ENCODE measurements around the gene DRGX. TPM values are rescaled to one million over a fixed set of nuclear protein-coding genes. Genes with fewer than 3 reads are reported as not detected.

DRGX gene
- total RNA-seq, 4 donors from 2014 or later, result not detected

DNA sequence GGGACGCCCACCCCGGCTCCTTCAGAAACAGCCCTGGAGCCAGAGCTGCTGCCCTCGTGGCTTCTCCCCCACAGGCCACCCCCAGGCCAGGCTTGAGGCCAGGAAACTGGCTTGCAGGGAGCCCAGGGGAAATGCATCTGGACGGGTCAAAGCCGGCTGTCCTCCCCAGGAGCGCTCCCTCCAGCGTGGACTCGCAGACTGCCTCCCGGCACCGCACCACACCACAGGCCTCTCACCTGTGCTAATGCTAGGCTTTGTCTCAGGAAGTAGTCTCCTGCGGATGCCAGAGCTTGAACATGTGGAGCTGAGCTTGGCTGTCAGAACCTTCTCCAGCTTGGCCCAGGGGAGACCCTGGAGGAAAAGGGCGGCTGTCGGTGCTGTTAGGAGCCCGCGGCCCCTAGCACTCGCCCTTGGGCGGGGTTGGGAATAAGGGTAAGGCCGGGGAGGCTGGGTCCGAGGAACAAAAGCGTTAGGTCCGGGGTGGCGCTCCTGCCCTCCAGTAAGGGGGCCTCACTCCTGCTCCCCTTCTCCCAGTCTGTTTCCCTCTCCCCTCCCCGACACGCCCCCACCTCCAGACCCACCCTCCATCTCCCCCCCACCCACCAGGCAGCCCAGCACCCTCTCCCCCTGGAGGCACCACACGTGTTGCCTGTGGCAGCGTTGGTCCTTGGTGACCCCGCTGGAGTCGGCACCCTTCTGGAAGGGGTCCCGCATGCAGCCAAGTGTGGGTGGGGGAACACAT is 21.6 kb upstream of the DRGX start:
- Histone ChIP-seq H3K9me3 (no peaks in the 10 kb centered on the region), H3K36me3 (no peaks in the 10 kb centered on the region), H3K4me3 (no peak overlapping the region), H3K4me1 (no peaks in the 10 kb centered on the region), H3K27ac (replicated peaks in 1 of 4) (no peak overlapping the region), H3K27me3 (peaks cover 0 to 23% (median 0%) of the 10 kb centered on the region in 4 donors)
- TF ChIP-seq, protein P1, sequence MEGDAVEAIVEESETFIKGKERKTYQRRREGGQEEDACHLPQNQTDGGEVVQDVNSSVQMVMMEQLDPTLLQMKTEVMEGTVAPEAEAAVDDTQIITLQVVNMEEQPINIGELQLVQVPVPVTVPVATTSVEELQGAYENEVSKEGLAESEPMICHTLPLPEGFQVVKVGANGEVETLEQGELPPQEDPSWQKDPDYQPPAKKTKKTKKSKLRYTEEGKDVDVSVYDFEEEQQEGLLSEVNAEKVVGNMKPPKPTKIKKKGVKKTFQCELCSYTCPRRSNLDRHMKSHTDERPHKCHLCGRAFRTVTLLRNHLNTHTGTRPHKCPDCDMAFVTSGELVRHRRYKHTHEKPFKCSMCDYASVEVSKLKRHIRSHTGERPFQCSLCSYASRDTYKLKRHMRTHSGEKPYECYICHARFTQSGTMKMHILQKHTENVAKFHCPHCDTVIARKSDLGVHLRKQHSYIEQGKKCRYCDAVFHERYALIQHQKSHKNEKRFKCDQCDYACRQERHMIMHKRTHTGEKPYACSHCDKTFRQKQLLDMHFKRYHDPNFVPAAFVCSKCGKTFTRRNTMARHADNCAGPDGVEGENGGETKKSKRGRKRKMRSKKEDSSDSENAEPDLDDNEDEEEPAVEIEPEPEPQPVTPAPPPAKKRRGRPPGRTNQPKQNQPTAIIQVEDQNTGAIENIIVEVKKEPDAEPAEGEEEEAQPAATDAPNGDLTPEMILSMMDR (IDR thresholded peaks at IDR 0.05), result no peak
- TF ChIP-seq POLR2A (IDR thresholded peaks at IDR 0.05; ENCODE audit: low read depth) (no peak), POLR2AphosphoS5 (IDR thresholded peaks at IDR 0.05) (no peak), EP300 (IDR thresholded peaks at IDR 0.05) (no peak)
- intact Hi-C loops (cut with DNase I), result no loop called here
- DNase-seq (ENCODE audit: extremely low spot score), result no peak
- WGBS, result 78% methylated on average over 25 of the region's 29 CpGs

DNA sequence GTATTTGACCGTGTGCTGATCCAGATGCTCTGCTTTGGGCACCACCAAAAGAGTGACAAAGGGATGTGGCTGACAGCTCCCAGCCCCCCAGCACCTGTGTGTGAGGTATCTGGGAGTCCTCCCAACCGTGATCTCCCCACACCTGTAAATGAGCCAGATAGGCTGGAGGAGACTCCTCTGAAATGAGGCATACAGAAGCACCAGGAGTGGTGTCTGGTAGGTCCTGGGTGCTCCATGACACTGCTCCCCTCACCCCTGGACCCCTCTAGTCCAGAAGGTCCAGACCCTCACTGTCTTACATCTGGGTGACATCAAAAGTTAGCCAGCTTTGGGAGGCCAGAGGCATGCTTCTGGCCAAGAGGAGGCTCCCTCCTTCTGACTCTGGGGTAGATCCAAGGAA is 20.0 kb upstream of the DRGX start:
- DNase-seq (ENCODE audit: extremely low spot score), result no peak
- no peaks in the 10 kb centered on the region for H3K4me1 ChIP-seq
- peaks cover 0 to 32% (median 0%) of the 10 kb centered on the region in 4 donors for H3K27me3 ChIP-seq
- H3K4me3 ChIP-seq, result no peak overlapping the region
- WGBS, result 69% methylated on average over 2 of the region's 2 CpGs
- no peak for TF ChIP-seq POLR2A (IDR thresholded peaks at IDR 0.05; ENCODE audit: low read depth)
- TF ChIP-seq EP300 (IDR thresholded peaks at IDR 0.05), result no peak
- TF ChIP-seq POLR2AphosphoS5 (IDR thresholded peaks at IDR 0.05), result no peak
- TF ChIP-seq, protein P1 (IDR thresholded peaks at IDR 0.05), result no peak
- no peaks in the 10 kb centered on the region for H3K36me3 ChIP-seq
- no peak overlapping the region for H3K27ac ChIP-seq (replicated peaks in 1 of 4)
- intact Hi-C loops (cut with DNase I), result no loop called here
- no peaks in the 10 kb centered on the region for H3K9me3 ChIP-seq

DNA sequence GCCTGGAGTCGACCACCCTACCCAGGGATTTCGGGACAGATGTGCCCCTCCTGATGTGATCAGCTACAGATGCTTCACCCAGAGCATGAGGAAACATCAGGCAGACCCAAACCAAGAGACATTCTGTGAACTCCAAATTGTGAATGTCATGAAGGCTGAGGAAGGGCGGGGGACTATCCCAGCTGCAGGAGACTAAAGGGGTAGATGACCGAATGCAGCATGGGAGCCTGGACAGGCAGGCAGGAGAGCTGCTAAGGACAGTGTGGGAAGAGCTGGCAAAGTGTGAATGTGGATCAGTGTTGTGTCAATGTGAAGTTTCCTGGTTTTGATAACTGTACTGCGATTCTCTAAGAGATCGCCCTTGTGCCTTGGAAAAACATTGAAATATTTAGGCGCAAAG is 19.2 kb upstream of the DRGX start:
- intact Hi-C loops (cut with DNase I), result no loop called here
- no peak overlapping the region for H3K27ac ChIP-seq (replicated peaks in 1 of 4)
- no peaks in the 10 kb centered on the region for H3K36me3 ChIP-seq
- no peaks in the 10 kb centered on the region for H3K9me3 ChIP-seq
- WGBS, result 88% methylated on average over 7 of the region's 7 CpGs
- H3K27me3 ChIP-seq, result peaks cover 0 to 38% (median 0%) of the 10 kb centered on the region in 4 donors
- no peak for DNase-seq (ENCODE audit: extremely low spot score)
- TF ChIP-seq, protein P1 (IDR thresholded peaks at IDR 0.05), result no peak
- TF ChIP-seq POLR2AphosphoS5 (IDR thresholded peaks at IDR 0.05), result no peak
- TF ChIP-seq EP300 (IDR thresholded peaks at IDR 0.05), result no peak
- no peak for TF ChIP-seq POLR2A (IDR thresholded peaks at IDR 0.05; ENCODE audit: low read depth)
- no peak overlapping the region for H3K4me3 ChIP-seq
- H3K4me1 ChIP-seq, result no peaks in the 10 kb centered on the region

DNA sequence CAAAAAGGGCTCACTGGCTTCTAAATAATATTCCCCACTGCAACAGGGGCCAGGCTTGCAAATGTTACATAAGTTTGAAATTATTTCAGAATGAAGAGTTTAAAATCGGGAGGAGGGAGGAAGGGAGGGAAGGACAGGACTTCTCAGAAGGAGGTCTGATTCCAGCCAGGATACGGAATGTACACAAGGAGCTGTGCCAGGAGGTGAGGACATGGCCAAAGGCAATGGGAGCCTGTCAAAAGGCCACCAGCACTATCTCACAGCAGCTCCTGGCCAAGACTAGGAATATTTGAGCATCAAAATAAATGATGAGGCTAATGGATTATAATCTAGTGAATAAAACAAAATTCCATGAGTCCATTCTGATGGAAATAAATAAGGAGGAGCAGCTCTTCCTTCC is 18.6 kb upstream of the DRGX start:
- no peak for DNase-seq (ENCODE audit: extremely low spot score)
- no peak overlapping the region for H3K4me3 ChIP-seq
- H3K36me3 ChIP-seq, result no peaks in the 10 kb centered on the region
- no peak for TF ChIP-seq EP300 (IDR thresholded peaks at IDR 0.05)
- TF ChIP-seq, protein P1 (IDR thresholded peaks at IDR 0.05), result no peak
- TF ChIP-seq POLR2A (IDR thresholded peaks at IDR 0.05; ENCODE audit: low read depth), result no peak
- TF ChIP-seq POLR2AphosphoS5 (IDR thresholded peaks at IDR 0.05), result no peak
- 58% methylated on average over 2 of the region's 2 CpGs for WGBS
- no peak overlapping the region for H3K27ac ChIP-seq (replicated peaks in 1 of 4)
- H3K27me3 ChIP-seq, result peaks cover 0 to 44% (median 0%) of the 10 kb centered on the region in 4 donors
- intact Hi-C loops (cut with DNase I), result no loop called here
- no peaks in the 10 kb centered on the region for H3K4me1 ChIP-seq
- no peaks in the 10 kb centered on the region for H3K9me3 ChIP-seq

Data from esophagus muscularis mucosa (tissue), 4 donors.